Effector CD4-positive, alpha-beta T cell (primary cell): ENCODE data around the gene CACNB2.
"Not testable (repeated sequence)": the region's sequence is repeated elsewhere in the genome, so short reads cannot be mapped to it uniquely, and the experiment has no call there.

Source experiments
- DNase-seq: peaks from one replicate; pipeline ENCODE4 v3.0.0-alpha.2; 2020

CACNB2 gene

DNA sequence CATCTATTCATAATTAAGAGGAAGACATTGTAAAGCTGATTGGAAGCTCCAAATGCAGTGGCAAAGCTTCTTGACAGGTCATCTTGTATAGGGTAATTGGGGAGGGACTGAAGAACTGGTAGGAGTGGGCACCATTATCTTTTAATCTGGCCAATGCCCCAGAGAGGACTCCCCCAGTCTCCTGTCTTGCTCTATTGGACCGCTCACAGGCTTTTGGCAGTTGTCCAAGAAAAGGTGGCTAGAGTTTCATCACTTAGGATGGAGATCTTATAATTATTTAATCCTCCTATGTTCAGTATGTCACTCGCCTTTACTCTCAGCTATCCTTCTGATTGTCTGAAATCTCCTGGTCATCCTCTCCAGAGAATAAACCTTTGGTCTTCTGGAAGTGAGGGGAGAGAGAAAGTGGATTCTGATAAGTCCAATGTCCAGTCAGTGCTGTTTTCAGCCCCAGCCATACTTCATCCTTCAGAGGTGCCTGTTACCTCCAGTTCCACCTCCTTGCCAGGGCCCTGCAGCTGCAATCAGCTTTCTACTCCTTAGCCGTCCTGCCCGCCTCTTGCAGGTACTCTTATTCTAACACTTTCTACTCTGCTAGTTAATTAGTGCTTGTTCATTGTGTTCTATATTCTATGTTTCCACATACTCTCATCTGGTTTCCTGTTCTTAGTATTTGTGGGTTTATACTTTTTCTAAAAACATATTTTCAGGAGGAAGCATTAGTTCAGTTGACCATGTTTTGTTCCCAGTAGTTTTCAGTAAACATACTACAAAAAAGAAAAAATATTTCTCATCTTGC lies 269.6 kb downstream of the CACNB2 start:
- no peak for DNase-seq

DNA sequence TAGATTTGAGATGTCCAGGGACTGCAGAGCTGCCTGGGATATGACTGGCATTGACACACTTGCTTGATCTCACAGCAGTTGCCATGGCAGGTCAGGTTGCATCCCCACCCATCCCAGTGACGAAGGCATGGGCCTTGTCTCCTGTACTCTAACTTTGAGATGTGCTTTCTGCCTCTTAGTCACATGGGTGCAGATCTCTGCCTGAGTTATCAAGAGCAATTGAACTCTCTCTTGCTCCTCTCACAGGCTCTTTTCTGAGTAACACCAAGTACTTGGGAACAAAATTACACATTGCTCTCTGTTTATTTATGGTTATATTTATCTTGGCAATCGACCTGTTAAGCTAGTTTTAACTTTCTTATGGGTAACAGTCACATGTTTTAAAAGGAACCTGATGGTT lies 273.8 kb downstream of the CACNB2 start:
- no peak for DNase-seq

DNA sequence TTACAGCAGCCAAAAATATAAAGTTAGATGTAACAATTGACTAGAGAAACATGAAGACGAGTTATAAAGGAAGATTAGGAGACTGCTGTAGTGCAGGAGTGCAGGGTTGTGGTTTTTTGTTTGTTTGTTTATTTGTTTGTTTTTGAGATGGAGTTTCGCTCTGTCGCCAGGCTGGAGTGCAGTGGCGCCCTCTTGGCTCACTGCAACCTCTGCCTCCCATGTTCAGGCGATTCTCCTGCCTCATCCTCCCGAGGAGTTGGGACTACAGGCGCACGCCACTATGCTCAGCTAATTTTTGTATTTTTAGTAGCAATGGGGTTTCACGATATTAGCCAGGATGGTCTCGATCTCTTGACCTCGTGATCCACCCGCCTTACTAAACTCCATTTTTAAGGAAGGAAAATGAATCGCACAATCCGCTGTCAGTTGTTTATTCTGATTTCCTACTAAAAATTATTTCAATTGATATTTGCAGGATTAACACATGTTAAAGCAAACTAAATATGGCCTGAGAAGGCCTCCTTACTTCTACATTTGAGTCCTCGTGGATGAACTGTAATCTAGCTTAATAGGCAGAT lies 277.8 kb downstream of the CACNB2 start:
- no peak for DNase-seq

DNA sequence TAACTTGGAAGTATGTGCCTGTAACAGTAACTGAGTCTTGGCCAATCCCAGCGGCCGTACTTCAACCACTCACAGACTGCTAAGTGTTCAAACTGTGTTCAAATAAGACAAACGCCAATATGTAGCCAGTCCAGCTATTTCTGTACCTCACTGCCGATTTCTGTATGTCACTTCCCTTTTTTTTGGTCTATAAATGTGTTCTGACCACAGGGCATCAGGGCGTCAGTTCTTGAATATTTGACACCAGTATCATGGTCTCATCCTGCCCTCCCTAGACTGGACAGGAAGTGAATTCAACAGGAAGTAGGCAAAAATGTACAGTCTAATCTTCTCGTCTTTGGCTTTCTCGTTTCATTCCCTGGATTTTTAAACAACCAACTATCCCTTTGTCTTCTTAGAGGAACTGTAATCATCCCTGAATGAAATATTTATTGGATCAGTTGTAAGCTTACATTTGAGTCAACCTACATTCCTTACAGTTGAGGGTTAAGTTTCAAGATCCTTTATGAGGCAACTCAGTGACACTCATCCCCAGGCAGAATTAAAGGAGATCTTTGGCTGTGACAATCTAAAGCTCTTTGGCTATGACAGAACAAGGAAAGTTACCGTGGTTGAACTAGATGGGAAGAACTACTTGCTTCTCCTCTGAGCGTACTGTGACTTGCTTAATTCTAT lies 278.5 kb downstream of the CACNB2 start:
- no peak for DNase-seq

DNA sequence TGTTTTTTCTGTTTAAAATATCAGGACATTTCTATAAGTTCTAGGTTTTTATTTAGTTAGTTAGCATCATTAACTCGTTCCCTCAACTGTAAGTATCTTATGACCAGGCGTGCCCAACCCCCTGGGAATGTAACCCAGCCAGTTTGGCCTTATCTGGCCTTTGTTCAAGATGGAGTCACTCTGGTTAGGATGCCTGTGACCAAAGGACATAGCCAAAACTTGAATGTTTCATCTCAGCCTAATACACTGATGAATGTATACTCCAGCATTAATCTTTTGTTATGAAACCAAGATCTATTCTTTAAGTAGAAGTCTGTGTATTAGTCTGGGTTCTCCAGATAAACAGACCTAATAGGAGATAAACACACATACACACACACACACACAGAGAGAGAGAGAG lies 279.7 kb downstream of the CACNB2 start:
- DNase-seq = no peak

DNA sequence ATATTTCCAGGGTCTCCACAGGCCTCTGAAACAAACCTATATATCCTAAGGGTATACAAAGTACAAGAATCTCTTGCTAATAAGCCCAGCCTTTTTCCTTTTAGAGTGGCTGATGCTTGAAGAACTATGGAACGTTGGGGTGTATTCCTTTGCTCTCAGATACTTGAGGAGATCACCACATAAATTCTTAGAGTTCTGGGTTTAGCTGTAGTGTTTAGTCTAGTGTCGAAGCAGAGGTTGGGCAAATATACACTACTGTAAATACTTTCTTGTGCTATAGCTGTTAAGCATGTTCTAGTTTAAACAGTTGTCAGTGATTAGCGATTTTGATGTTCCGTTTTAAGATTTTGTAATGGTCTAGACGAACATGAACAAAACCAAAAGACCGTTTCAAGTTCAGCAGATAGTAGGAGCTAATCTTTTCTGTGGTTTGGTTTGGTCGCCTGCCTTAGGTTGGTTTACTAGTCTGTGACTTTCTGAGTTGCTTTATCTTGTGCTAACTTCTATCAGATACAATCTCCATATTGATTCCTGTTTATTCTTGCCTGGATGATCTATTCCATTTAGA lies 281.6 kb downstream of the CACNB2 start:
- DNase-seq = no peak

DNA sequence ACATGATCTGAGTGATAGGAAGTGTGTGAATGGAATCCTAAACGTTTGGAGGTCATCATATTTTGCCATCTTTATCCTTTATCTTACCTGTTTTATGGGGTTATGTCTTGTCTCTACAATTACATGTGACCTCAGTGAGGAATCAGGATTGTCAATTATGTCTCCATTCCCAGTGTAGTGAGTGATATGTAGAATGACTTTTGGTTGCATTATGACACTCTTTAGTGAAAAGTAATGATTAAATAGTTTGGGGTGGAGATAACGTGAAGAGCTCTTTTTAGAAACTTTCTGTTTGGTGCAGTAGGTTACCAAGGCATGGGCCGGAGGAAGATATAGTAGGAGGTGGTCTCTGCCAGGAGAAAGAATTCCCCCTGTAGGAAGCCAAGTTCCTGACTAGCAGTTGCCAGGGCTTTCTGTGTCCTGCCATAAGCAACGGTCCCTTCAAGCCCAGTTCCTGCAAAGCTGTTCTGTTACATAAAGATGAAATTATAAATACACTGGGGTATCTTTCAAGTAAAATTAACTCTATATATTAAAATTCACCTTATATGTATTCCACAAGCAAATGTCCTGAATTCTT lies 282.9 kb downstream of the CACNB2 start:
- DNase-seq = no peak

DNA sequence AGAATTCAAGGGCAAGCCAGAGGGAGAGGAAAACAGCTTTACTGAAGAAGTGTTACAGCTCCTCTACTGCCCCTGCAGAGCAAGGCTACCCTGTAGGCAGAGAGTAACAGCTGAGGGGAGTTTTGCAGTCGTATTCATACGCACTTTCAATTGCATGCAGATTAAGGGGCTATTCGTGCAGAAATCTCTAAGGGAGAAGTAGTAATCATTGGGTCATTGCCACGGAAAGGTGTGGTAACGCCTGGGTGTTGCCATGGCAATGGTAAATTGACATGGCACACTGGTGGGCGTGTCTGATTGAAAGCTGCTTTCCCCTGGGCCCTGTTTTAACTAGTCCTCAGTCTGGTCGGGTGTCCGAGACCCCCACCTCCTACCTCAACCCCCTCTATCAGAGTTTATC lies 284.0 kb downstream of the CACNB2 start:
- no peak for DNase-seq

DNA sequence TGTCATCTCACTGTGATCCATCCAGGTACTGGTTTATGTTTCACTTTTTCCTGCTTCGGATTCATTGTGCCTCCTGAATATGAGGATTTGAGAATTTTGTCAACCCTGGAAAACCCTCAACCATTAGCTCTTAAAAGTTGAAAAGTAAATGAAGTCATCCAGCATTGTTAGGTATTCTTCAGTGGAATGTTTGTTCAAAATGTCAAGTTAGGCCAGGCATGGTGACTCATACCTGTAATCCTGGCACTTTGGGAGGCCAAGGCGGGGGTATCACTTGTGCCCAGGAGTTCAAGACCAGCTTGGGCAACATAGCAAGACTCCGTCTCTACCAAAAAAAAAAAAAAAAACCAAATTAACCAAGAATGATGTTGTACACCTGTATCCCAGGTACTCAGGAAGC lies 289.1 kb downstream of the CACNB2 start:
- DNase-seq = no peak

DNA sequence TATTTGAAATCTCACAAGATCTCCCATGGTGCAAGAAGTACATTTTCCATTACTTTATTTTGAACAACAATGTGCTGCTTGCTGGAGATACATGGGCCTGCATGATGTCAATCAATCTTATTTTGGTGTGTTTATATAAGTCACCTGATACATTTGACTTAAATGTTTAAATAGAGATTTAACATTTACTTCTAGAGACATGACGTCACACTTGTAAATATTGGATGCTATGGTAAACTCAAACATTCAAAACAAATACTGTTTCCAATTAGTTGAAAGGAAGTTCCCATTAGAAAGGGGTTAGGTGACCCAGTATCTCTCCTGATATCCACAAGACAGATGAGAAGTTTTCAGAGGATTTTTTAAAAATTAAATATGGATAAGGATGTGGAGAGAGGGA lies 296.7 kb downstream of the CACNB2 start:
- no peak for DNase-seq

DNA sequence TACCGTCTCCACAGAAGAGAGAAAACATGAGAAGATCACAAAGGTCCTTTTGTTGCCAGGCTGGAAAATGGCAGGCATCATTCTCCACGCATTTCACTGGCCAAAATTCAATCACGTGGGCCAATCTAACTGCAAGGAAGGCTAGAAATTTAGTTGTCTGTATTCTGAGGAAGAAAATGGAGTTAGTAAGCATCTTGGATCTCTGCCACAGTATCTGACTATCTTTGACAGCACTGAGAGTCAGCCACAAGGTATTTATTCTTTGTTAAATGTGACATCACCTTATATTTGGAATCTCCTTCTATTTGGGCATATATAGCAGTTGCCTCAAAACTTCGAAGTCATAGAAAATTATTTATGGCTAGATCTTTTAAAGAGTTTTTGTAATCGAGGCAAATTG lies 297.3 kb downstream of the CACNB2 start:
- no peak for DNase-seq

DNA sequence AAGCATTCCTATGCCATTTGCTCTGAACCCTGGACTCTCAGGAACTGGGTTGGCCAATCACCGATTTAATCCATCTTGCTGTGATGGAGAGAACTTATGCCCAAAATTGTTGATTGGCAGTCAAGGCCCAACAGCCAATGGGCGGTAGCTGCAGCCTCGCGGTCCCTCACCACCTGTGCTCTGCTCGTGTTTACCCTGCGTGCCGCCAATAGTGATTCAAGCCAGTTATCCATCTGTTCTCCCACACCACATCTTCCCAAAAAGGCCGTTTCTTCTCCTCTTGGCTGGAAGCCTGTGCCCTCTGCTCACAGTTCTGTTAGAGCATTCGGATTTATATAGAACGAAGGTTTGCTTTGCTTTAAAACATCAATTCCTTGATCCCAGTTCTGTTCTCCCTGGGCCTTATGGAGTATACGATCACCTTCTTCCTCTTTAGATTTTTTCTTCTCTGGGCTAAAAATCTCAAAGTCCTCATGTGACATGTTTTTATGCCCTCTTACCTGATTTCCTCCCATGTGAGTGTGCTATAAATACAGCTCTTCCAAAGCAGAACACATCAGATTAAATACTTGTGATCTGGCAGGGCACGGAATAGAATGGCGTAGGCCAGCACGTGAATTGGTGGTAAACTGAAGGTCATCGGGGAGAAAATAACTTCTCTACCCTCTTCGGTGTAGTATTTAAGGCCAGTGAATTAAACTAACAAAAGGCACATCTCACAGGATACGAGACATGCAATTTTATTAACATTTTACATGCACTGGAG lies 298.3 kb downstream of the CACNB2 start:
- no peak for DNase-seq

DNA sequence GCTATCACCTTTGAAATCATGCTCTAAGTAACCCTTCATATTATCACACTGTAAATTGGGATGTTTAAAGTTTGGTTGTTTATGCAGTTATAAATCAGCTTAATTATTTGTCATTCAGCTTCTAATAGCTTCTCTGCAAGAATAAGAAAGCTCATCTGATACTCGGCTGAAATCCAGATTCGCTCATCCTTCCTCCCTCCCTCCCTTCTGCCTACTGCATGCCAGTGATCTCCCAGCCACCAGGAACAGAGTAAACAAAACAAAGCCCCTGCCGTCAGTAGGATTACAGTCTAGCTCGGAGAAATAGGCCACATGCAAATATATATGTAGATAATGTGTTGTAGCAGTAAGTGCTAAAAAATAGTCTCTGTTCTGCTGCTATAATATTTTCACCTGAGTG lies 299.4 kb downstream of the CACNB2 start:
- no peak for DNase-seq

DNA sequence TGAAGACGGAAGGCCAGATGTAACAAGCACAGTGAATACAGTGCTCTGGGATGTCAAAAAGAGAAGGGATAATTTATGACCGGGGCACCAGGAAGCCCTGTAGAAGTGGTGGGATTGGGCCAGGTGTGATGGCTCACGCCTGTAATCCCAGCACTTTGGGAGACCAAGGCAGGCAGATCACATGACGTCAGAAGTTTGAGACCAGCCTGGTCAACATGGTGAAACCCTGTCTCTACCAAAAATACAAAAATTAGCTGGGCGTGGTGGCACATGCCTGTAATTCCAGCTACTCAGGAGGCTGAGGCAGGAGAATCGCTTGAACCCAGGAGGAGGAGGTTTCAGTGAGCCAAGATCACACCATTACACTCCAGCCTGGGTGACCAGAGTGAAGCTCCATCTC lies 305.4 kb downstream of the CACNB2 start:
- DNase-seq = not testable (repeated sequence)

DNA sequence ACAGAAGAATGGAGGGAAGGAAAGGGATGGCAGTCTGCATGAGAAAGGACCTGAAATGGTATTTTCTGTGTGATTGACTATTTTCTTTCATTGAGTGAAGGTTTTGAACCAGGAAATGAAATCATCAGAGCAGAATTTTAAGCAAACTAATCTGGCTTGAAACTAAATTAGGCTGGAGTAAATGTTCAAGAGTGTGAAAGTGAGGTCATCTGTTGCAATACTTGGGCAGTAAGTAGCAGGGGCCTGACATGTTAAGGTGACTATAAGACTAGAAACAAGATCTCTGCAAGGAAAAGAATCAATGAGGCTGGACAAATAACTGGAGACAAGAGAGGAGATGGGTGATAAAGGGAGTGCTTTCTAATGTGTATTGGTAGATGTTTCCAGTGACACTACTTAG lies 306.0 kb downstream of the CACNB2 start:
- no peak for DNase-seq

DNA sequence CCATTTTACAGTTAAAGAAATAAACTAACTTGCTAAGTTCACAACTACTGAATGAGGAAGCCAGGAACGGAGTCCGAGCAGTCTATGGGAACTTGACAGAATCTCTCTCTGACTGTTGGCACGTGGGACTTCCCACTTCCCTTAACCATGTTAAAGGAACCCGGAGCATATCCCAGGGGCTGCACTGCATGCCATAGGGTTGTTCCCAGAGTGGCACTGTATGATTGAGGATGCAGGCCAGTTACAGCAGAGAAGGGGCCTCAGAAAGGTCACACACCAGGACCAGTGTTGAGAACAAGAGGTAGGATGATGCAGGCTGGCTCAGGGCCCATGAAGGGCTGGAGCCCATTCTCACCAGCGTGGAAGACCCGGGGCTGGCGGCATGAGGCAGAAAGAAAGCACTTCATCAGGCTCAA lies 309.4 kb downstream of the CACNB2 start:
- no peak for DNase-seq

DNA sequence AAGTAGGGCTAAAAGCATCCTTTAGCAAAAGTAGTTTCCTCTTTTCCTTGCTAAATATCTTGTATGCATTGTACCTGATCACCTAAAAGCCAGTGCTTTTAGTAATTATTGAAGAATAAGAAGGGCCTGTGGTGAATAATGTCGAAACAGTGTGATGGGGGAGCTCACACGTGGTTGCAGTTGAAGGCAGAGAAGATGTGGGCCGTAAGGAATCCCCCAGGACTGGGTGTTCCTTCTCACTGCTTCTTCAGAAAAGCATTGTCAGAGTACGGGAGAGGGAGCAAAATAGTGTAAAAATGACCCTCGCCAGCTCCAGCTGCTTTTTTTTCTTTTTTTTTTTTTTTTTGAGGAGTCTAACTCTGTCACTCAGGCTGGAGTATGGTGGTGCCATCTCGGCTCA lies 310.1 kb downstream of the CACNB2 start:
- no peak for DNase-seq

DNA sequence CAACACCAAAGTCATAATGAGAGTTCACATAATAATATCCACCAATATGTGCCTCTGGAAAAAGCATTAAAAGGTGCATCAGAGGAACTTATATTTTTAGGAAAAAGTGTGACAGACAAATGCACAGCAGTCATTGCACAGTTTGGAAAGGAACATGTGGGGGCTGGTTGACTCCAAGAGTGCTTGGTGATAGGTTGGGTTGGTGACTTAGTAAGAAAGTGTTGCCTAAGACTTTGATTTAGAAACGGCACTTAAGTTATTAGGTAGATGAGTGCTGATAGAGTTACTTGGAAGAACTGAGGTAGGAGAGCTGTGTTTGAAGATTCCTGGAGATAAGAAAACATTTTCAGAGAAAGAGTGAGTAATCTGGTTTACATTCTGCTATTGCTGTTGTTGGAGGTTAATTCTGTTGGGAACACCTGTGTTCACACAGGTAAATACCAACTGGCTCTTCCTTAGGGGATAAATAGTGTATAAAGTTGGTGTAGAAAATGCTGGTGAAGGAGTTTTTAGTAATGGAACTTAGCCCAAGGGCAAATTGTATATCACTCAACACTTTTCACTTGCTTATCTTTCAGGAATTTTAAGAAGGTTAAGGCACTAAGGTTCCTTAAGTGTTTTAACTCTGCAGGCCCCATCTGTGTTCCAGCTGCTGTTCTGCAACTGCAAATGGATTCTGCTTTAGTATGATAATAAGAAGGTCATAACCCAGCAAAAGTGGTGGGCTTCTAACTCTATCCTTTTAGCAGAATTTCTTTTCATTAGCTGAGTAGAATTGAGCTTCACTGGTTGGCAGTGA lies 315.1 kb downstream of the CACNB2 start:
- DNase-seq = no peak

DNA sequence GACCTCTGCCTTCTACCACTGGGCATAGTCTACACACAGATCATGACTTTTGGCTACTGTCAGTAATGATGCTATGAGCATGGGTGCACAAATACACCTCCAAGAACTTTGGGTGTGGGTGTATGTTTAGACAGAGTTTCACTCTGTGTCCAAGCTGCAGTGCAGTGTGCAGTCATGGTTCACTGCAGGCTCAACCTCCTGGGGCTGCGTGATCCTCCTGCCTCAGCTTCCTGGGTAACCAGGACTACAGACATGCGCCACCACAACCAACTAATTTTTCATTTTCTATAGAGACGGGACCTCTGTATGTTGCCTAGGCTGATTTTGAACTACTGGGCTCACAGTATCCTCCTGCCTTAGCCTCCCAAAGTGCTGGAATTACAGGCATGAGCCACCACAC lies 316.8 kb downstream of the CACNB2 start:
- no peak for DNase-seq

DNA sequence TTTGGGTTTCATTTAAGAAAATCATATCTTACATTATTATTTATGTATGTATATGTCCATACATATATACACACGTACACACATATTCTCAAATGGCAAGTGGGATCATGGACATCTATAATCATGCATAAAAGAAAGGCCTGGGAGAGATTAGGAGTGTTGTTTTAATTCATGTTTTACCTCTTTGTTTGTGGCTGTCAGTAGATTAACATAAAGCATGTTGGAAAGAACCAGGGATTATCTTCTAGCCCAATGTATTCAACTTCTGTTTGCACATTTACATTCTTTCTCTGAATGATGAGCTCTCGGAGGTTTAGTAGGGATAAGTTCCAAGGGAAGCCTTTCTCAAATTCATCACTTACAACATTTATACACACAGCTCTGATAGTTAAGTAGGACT lies 319.8 kb downstream of the CACNB2 start:
- no peak for DNase-seq

DNA sequence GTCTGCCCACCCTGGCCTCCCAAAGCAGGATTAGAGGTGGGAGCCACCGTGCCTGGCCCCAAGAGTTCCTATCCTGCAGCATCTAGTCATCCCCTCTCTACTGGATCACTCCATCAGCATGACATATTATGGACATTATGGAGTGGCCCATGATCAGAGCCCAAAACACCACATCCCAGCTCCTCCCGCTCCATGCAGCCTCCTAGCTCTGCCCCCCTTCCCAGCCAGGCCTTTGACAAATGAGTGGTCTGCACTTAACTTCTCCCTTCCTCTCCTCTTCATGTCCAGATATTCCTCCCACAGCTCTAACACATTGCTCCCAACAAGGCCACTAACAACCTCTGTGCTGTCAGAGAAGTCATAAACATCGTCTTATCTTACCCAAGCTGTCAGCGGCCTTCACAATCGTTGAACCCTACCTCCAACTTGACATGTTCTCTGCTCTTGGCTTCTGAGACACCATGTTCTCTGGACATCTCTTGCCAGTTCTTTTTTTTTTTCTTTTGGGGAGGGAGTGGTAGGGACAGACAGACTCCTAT lies 323.5 kb downstream of the CACNB2 start:
- DNase-seq = no peak

DNA sequence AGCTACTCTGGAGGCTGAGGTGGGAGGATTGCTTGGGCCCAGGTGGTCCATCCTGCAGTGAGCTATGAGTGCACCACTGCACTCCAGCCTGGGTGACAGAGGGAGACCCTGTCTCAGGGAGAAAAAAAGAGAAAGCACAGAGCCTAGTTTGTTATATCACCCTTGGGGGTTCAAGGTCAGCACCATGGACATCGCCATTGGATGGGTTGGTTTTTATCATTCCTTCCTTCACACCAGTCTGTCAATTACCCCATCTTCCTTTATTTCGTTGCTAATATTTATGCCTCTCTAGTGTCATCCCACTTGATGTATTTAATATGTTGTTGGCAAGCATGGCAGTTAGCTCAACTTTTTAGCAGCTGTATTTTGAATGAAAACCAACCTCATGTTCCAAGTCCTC lies 328.9 kb downstream of the CACNB2 start:
- DNase-seq = no peak
